PC-3 (cell line): ENCODE results near the gene DNAJB11. TPM values are rescaled to one million over a fixed set of nuclear protein-coding genes. Genes with fewer than 3 reads are reported as not detected.

Experiments used
- ATAC-seq: fragments of 200-7000 bp; cut with Tn5 transposase; 2 replicates; pipeline ENCODE4 v1.9.1; 2020; ENCODE audit warnings: mild to moderate bottlenecking, moderate library complexity
- BruUV-seq: library from RNA; stranded (reverse); fragments of 400-500 nt; replicated peaks from 2 replicates; lab custom pipeline; 2021; lab: Mats Ljungman, UMichigan
- CTCF ChIA-PET: fragments of 300-600 bp; sonication (Branson Sonifier 250); formaldehyde crosslinking; loops from one replicate; lab custom pipeline; 2022; ENCODE audit warnings: antibody characterized with exemption; lab: Charles Lee
- POLR2A ChIA-PET: fragments of 300-600 bp; sonication (Branson Sonifier 250); formaldehyde crosslinking; loops from one replicate; lab custom pipeline; 2022; ENCODE audit warnings: antibody characterized with exemption; ENCODE audit not compliant: unreplicated experiment; lab: Charles Lee
- DNase-seq: peaks from one replicate; pipeline ENCODE4 v3.0.0-alpha.2; 2015
- H2AFZ ChIP-seq: fragments of 300-600 bp; sonication (generic); 2 replicates; pipeline ENCODE4 v1.6.0; 2016; ENCODE audit warnings: antibody characterized with exemption, low read length
- H3F3A ChIP-seq: fragments of 300-600 bp; sonication (generic); one replicate; pipeline ENCODE4 v1.6.0; 2017; ENCODE audit warnings: antibody characterized with exemption, low read length, control low read depth, mild to moderate bottlenecking; ENCODE audit not compliant: unreplicated experiment
- H3K27ac ChIP-seq: fragments of 300-600 bp; sonication (generic); 2 replicates; pipeline ENCODE4 v1.5.1; 2016; ENCODE audit warnings: mild to moderate bottlenecking, low read length
- H3K27me3 ChIP-seq: fragments of 300-600 bp; sonication (generic); 2 replicates; pipeline ENCODE4 v1.6.1; 2016; ENCODE audit warnings: low read length, mixed read lengths
- H3K36me3 ChIP-seq: fragments of 300-600 bp; sonication (generic); 2 replicates; pipeline ENCODE4 v1.6.1; 2016; ENCODE audit warnings: low read depth, mixed run types, low read length, mixed read lengths
- H3K4me1 ChIP-seq: fragments of 300-600 bp; sonication (generic); 2 replicates; pipeline ENCODE4 v1.5.1; 2016; ENCODE audit warnings: low read length; ENCODE audit not compliant: insufficient read depth
- H3K4me2 ChIP-seq: fragments of 300-600 bp; sonication (generic); 2 replicates; pipeline ENCODE4 v1.6.0; 2016; ENCODE audit warnings: low read length
- H3K4me3 ChIP-seq: fragments of 300-600 bp; sonication (generic); 2 replicates; pipeline ENCODE4 v1.5.1; 2016; ENCODE audit warnings: mild to moderate bottlenecking, low read length, mixed read lengths
- H3K79me2 ChIP-seq: fragments of 300-600 bp; sonication (generic); 2 replicates; pipeline ENCODE4 v1.6.1; 2017; ENCODE audit warnings: low read length, mixed read lengths
- H3K9ac ChIP-seq: fragments of 300-600 bp; sonication (generic); 2 replicates; pipeline ENCODE4 v1.6.0; 2016; ENCODE audit warnings: mild to moderate bottlenecking, low read length
- H3K9me2 ChIP-seq: fragments of 300-600 bp; sonication (generic); replicated peaks from 2 replicates; pipeline ENCODE4 v1.6.1; 2016; ENCODE audit warnings: mixed run types, low read length, mixed read lengths
- H3K9me3 ChIP-seq: fragments of 300-600 bp; sonication (generic); 2 replicates; pipeline ENCODE4 v1.6.1; 2016; ENCODE audit warnings: low read length, mixed read lengths
- H4K20me1 ChIP-seq: fragments of 300-600 bp; sonication (generic); 2 replicates; pipeline ENCODE4 v1.6.1; 2016; ENCODE audit warnings: low read length, mixed read lengths
- EZH2 ChIP-seq: fragments of 300-600 bp; sonication (generic); IDR thresholded peaks from one replicate; pipeline ENCODE4 v1.6.1; 2017; ENCODE audit warnings: antibody characterized with exemption, mild to moderate bottlenecking, low read length; ENCODE audit not compliant: unreplicated experiment
- EZH2phosphoT487 ChIP-seq: fragments of 300-600 bp; sonication (generic); IDR thresholded peaks from 2 replicates; pipeline ENCODE4 v1.6.1; 2018; ENCODE audit warnings: mild to moderate bottlenecking, antibody characterized with exemption, low read length, borderline replicate concordance
- intact Hi-C: fragments of 100-400 bp; cut with micrococcal nuclease; formaldehyde crosslinking; loops from 2 replicates; pipeline ENCODE4 v1.9.0; 2023
- total RNA-seq: library from RNA; depleted of rRNA; stranded (reverse); fragments of >200 nt; gene quantifications from 2 replicates; pipeline ENCODE4 v1.2.3, GENCODE V29; 2014
- TF ChIP-seq, protein P1 (sequence below): fragments of 300-600 bp; sonication (generic); conservative IDR thresholded peaks from 2 replicates; pipeline ENCODE4 v1.5.1; 2017; ENCODE audit warnings: antibody characterized with exemption, low read depth, mild to moderate bottlenecking, low read length

Gene DNAJB11
- total RNA-seq, 1 experiment from 2014 or later, result 117 TPM

- TF ChIP-seq, protein P1, sequence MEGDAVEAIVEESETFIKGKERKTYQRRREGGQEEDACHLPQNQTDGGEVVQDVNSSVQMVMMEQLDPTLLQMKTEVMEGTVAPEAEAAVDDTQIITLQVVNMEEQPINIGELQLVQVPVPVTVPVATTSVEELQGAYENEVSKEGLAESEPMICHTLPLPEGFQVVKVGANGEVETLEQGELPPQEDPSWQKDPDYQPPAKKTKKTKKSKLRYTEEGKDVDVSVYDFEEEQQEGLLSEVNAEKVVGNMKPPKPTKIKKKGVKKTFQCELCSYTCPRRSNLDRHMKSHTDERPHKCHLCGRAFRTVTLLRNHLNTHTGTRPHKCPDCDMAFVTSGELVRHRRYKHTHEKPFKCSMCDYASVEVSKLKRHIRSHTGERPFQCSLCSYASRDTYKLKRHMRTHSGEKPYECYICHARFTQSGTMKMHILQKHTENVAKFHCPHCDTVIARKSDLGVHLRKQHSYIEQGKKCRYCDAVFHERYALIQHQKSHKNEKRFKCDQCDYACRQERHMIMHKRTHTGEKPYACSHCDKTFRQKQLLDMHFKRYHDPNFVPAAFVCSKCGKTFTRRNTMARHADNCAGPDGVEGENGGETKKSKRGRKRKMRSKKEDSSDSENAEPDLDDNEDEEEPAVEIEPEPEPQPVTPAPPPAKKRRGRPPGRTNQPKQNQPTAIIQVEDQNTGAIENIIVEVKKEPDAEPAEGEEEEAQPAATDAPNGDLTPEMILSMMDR, result no peak
- TF ChIP-seq EZH2, result no peak
- no peak for TF ChIP-seq EZH2phosphoT487
- Histone ChIP-seq H3K27me3 (peaks cover 3% of the 10 kb centered on the region), H4K20me1 (no peaks in the 10 kb centered on the region), H3K9ac (no peak overlapping the region), H3K4me2 (no peak overlapping the region), H3K27ac (no peak overlapping the region), H3K36me3 (no peaks in the 10 kb centered on the region), H2AFZ (no peak overlapping the region), H3K9me2 (no peaks in the 10 kb centered on the region), H3K4me3 (no peak overlapping the region), H3K79me2 (no peaks in the 10 kb centered on the region), H3K4me1 (no peaks in the 10 kb centered on the region), H3F3A (no peaks in the 10 kb centered on the region), H3K9me3 (no peaks in the 10 kb centered on the region)
- DNase-seq, result no peak
- no TSS peak for BruUV-seq
- intact Hi-C loops, result no loop called here
- ChIA-PET POLR2A (no interaction called here), CTCF (interaction anchor here (0.5 kb wide), 1 partner anchor 264 kb away, joined by 3 read pairs; no protein-coding TSS in a partner anchor)
- no peak for ATAC-seq
Measured at GRCh38 chr3:186523022-186523421, 47.5 kb upstream of the DNAJB11 start.

DNA sequence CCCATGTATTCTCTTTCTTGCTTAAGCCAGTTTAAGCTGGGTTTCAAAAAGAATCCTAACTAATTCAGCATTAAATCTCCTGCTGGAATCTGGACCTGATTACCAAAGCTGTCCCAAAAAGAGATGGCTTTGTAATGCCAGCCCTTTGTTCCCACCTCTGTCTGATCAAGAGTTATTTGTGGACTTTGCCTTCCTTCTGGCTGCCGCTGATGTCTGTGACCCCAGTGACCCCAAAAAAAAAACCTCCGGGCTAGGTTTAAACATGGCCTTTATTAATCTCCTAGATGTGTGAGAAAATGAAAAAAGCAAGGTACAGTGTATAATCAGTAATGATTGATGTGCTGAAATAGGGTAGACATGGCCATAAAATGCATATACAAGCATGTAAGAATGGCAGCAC lies 47.1 kb upstream of the DNAJB11 start:
- no peak overlapping the region for H3K4me3 ChIP-seq
- no peaks in the 10 kb centered on the region for H3F3A ChIP-seq
- no TSS peak for BruUV-seq
- H3K9me3 ChIP-seq, result no peaks in the 10 kb centered on the region
- ChIA-PET POLR2A (no interaction called here), CTCF (no interaction called here)
- H3K36me3 ChIP-seq, result no peaks in the 10 kb centered on the region
- ATAC-seq, result no peak
- H3K9ac ChIP-seq, result no peak overlapping the region
- H2AFZ ChIP-seq, result no peak overlapping the region
- intact Hi-C loops, result no loop called here
- no peak for DNase-seq
- no peaks in the 10 kb centered on the region for H4K20me1 ChIP-seq
- no peaks in the 10 kb centered on the region; the same call in none of the 2 replicates for H3K27me3 ChIP-seq
- H3K4me2 ChIP-seq, result no peak overlapping the region
- no peak for TF ChIP-seq EZH2phosphoT487
- TF ChIP-seq, protein P1, result no peak
- H3K27ac ChIP-seq, result no peak overlapping the region
- no peaks in the 10 kb centered on the region for H3K4me1 ChIP-seq
- no peaks in the 10 kb centered on the region for H3K9me2 ChIP-seq
- no peaks in the 10 kb centered on the region for H3K79me2 ChIP-seq

DNA sequence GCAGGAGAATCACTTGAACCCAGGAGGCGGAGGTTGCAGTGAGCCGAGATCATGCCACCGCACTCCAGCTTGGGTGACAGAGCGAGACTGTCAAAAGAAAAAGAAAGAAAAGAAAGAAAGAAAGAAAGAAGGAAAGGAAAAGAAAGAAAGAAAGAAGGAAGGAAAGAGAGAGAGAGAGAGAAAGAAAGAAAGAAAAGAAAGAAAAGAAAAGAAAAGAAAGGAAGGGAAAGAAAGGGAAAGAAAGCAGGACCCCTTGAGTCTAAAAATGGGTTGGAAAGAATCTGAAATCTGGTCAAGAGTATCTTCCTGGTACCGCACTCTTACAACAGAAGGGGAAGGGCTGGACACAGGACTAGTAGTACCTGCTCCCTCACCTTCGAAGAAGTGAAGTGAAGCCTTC lies 45.9 kb upstream of the DNAJB11 start:
- no peaks in the 10 kb centered on the region for H3K9me2 ChIP-seq
- no peaks in the 10 kb centered on the region for H3K79me2 ChIP-seq
- POLR2A ChIA-PET, result no interaction called here
- H3K36me3 ChIP-seq, result no peaks in the 10 kb centered on the region
- BruUV-seq, result no TSS peak
- no peak for DNase-seq
- H4K20me1 ChIP-seq, result no peaks in the 10 kb centered on the region
- H3F3A ChIP-seq, result no peaks in the 10 kb centered on the region
- H2AFZ ChIP-seq, result no peak overlapping the region
- H3K4me2 ChIP-seq, result no peak overlapping the region
- no peak overlapping the region for H3K27ac ChIP-seq
- intact Hi-C loops, result no loop called here
- TF ChIP-seq EZH2phosphoT487, result no peak
- TF ChIP-seq, protein P1, result no peak
- no peak overlapping the region for H3K9ac ChIP-seq
- H3K9me3 ChIP-seq, result no peaks in the 10 kb centered on the region
- no peaks in the 10 kb centered on the region for H3K4me1 ChIP-seq
- no peak for ATAC-seq
- CTCF ChIA-PET, result interaction anchor here (0.7 kb wide), 1 partner anchor 16 kb away, joined by 18 read pairs; no protein-coding TSS in a partner anchor
- H3K4me3 ChIP-seq, result no peak overlapping the region
- H3K27me3 ChIP-seq, result no peaks in the 10 kb centered on the region; the same call in none of the 2 replicates
